Measurements from ENCODE around the gene FBXO36. TPM values are rescaled to one million over a fixed set of nuclear protein-coding genes. Genes with fewer than 3 reads are reported as not detected.
A peak's percentile ranks its signal among the peaks of the same experiment; 100 is the strongest.

Gene FBXO36
- total RNA-seq, 1 donor = 3.5 TPM

DNA sequence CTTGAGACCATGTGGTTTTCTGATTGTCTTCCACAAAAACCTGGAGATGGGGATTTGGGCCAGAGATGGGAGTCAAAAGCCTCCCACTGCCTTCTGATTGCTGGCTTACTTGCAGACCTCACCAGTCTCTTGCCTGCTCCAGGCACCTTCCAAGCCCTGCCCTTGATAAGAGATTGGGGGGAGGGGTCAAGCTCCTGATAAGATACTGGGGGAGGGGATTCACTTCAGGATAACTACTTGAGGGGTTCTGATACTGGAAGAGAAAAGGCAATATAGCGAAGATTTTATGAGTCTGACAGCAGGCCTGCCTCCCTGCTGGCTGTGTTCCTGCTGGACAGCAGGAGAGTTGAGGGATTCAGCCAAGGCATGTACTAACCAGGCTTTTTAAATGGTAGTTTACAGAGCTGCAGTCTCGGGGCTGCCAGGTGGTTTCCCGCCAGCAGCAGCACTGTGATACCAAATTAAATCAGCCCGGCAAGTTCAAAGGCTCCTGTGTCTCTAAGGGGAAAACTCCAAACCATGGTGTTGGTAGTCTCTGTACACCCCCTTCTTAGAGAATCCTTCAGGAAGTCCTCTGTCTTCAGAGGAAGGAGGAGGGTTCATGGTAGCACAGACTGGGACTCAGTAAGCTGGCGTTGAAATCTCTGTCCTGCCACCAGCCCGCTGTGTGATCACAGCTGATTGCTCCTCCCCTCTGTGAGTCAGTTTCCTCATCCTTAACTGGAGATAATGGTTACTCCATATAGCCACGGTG lies 58.3 kb downstream of the FBXO36 start:
- DNase-seq (ENCODE audit: low read depth) = peak; percentile 72
- no peak overlapping the region for H3K4me3 ChIP-seq (ENCODE audit: low read depth, low read length)
- no peak for TF ChIP-seq CTCF (IDR thresholded peaks at IDR 0.05; ENCODE audit: insufficient read depth, low read depth, low read length)

DNA sequence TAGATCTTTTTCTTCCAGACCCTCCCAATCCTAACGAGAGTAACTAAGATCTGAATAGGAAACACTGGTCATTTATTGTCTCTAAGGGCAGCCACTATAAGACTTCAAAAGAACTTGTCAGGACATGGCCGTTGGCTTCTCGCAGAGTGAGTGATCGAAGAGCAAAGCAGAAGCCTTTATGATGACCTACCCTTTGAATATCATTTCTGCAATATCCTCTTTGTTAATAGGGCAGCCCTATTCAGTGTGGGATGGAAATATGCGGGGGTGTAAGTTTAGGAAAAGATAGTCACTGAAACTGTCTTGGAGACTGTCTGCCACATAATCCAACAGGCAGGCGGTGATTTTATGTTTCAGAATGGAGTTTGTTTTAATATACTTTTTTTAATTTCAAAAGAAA lies 70.9 kb downstream of the FBXO36 start:
- no peak for TF ChIP-seq CTCF (IDR thresholded peaks at IDR 0.05; ENCODE audit: insufficient read depth, low read depth, low read length)
- no peak overlapping the region for H3K4me3 ChIP-seq (ENCODE audit: low read depth, low read length)
- no peak for DNase-seq (ENCODE audit: low read depth)

GRCh38 chr2:229996320-229996719 lies 74.0 kb downstream of the FBXO36 start:
- no peak overlapping the region for H3K4me3 ChIP-seq (ENCODE audit: low read depth, low read length)
- peak; percentile 29 for DNase-seq (ENCODE audit: low read depth)
- no peak for TF ChIP-seq CTCF (IDR thresholded peaks at IDR 0.05; ENCODE audit: insufficient read depth, low read depth, low read length)

GRCh38 chr2:229997565-229997964 lies 75.3 kb downstream of the FBXO36 start:
- TF ChIP-seq CTCF (IDR thresholded peaks at IDR 0.05; ENCODE audit: insufficient read depth, low read depth, low read length) = no peak
- no peak overlapping the region for H3K4me3 ChIP-seq (ENCODE audit: low read depth, low read length)
- DNase-seq (ENCODE audit: low read depth) = no peak

- no peak for DNase-seq (ENCODE audit: low read depth)
- TF ChIP-seq CTCF (IDR thresholded peaks at IDR 0.05; ENCODE audit: insufficient read depth, low read depth, low read length) = no peak
- no peak overlapping the region for H3K4me3 ChIP-seq (ENCODE audit: low read depth, low read length)
These were observed 78.0 kb downstream of the FBXO36 start for GRCh38 chr2:230000118-230000841.

DNA sequence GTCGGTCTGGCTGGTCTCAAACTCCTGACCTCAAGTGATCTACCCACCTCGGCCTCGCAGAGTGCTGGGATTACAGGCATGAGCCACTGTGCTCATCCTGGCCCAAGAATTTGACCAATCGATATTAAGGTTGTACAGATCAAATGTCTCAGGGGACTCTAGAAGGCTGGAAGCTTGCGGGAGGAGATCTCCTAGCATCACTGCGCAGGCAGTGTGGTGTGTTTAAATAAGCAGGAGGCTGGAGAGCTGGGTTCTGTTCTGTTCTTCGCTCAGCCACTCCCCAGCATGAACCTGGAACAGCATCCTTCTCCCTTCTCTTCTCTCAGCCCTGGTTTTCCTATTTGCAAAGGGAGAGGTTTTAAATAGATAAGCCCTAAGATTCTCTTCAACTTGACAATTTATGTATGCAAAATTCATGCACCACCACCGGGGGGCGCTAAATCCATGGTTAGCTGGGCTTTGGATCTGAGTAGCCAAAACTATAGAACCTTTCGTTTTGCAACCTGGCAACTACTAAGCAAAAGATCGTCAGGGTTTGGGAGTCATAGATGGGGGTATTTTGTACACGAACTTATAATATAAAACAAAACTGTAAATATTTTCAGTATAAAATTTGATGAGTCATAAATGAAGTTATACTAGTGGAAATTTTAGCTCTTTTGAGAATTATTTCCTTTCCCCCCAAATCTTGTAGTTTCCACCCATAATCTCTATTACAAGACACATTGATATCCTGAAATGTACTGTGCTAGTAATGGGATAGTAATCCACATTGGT lies 85.8 kb downstream of the FBXO36 start:
- DNase-seq (ENCODE audit: low read depth) = peak; percentile 86
- TF ChIP-seq CTCF (IDR thresholded peaks at IDR 0.05; ENCODE audit: insufficient read depth, low read depth, low read length) = peak; percentile 80
- no peak overlapping the region for H3K4me3 ChIP-seq (ENCODE audit: low read depth, low read length)
